ENCODE results near the gene GPR61. TPM values are rescaled to one million over a fixed set of nuclear protein-coding genes. Genes with fewer than 3 reads are reported as not detected.

The GPR61 gene, protein sequence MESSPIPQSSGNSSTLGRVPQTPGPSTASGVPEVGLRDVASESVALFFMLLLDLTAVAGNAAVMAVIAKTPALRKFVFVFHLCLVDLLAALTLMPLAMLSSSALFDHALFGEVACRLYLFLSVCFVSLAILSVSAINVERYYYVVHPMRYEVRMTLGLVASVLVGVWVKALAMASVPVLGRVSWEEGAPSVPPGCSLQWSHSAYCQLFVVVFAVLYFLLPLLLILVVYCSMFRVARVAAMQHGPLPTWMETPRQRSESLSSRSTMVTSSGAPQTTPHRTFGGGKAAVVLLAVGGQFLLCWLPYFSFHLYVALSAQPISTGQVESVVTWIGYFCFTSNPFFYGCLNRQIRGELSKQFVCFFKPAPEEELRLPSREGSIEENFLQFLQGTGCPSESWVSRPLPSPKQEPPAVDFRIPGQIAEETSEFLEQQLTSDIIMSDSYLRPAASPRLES
- not detected in 2 replicates for total RNA-seq

DNA sequence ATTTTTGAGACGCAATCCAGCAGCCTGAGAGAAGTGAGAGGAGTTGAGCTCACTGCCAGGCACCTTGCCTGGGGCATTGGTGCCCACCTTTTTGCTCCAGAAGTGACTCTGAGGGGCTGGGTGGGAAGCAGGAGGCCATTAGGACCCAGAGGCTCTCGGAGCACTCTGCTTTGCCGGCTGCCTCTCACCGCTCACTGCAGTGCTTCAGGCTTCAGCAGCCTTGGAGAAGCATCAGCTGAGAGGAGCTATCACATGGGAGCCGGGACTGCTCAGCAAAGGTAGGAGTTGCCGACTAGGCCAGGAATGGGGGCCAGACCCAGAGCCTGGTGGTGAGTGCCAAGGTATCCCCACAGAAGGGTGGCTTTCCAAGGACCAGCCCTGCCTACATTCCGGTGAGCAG, at the start of gene GPR61:
Gene GPR61, plus strand, starts transcription at position 197 of the 400 bp plus-strand sequence. CDS start 3,151 bp downstream, outside the sequence.

DNA sequence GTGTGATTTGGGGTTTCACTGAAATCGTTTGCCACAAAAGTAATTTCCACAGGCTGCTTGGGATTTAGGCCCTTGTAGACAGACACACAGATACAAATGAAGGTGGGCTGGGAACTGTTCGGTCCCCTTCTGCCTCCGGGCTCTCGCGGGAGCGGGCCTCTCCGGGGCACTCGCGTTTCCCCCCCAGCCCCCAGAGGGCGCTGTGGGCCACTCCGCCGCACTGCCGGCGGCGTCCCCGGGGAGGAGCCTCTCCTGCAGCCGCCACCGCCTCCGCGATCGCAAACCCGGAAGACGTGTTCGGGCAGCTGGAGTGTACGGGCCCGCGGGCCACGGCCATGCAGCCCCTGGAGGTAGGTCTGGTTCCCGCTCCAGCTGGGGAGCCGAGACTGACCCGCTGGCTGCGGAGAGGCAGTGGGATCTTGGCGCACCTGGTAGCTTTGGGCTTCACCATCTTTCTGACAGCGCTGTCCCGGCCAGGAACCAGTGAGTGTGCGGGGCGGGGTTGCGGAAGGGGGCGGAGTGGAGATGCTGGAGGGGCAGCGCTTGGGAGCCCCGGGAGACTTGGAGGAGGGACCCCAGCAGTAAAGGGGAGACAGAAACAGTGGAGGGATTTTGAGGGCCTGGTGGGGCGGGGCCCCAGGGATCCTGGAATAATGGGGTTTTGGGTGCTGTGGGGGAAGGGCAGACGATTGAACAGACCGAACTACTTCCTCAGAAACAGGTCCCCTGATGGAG, 45.7 kb upstream of the GPR61 start, which contains the start of gene CYB561D1:
Gene CYB561D1, plus strand, starts transcription at position 290 of the 735 bp plus-strand sequence. Its CDS starts 46 bp downstream, at position 336.

DNA sequence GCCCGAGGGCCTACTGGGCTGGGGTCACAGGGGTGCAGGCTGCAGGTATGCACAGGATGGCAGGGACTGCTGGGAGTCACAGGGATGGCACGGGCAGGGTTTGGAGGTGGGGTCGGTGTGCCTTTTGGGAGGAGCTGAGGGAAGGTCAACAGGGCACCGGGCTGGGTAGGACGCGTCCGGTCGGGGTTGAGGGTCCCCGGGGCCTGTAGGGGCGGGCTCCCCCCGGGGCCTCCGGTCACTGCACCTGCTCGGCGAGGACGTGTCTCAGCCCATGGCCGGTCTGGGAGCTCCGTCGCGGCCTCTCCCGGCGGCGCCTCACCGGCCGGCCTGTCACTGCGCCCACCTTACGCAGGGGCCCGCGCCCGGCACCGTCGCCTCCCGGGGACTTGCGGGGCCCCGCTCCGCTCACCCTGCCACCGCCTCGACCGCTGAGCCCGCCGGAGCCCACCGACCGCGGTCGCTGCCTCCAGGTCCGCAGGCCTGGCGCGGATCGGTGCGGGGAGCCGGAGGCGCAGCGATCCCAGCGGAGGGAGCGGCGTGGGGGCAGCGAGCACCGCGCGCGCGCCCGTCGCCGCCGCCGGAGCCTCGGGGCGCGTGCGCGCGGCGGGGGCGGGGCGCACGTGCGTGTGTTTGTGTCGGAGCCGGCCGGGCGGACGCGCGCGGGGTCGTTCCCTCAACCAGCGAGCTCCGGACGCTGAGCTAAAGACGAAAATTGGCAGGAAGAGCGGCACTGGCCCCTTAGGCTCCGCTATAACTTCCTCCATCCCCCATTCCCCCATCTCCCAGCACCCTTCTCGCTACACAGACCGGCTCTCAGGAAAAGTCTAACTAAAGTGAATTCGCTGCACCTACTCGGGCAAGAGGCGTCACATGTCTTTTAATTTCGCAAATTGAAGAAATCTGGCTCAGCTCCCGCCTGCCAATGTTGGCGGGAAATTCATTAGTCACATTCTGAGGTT, 30.2 kb upstream of the GPR61 start, which contains the start of gene AMIGO1:
Gene AMIGO1, minus strand, starts transcription at position 552 of the 959 bp plus-strand sequence. CDS start 815 bp downstream, outside the sequence.

DNA sequence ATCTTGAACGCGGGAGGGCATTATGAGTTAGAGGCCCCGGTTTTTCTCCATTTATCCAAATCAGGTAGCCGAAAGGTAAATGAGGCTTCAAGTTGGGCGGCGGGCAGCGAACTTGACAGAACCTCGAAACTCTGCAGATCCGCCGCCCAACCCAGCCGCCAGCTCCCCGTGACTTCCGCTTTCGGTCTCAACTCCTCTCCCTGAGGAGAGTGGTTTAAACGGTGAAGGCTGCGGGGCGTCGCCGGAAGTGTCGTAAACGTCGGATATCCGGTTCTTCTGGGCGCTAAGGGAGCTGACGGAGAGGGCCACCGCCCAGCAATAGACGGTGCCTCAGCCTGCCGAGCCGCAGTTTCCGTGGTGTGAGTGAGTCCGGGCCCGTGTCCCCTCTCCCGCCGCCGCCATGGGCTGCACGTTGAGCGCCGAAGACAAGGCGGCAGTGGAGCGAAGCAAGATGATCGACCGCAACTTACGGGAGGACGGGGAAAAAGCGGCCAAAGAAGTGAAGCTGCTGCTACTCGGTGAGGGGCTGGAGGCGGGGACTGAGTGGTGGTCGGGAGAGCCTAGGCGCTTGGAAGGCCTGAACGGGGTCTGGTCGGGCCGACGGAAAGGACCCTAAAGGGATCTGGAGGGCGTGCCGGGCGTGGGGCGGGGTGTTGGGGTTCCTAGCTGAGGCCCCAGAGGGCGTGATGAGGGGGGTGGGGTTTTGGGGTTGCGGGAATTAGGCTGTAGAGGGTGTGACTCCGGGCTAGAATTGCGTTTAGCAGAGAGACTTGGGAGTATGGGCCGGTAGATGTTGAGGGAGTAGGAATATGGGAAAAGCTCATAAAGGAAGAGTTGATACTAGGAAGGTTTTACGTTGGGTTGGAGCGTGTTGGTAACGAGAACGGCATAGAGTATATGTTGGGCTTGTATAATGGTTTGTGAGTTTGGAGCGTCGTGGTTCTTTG, 8.9 kb downstream of the GPR61 start, which contains the start of gene GNAI3:
Gene GNAI3, plus strand, starts transcription at position 295 of the 947 bp plus-strand sequence. Its CDS starts 106 bp downstream, at position 401.

Other genes with a start within 250 kb of the GPR61 start
- not detected in 2 replicates for gene MYBPHL, start 232.9 kb upstream of the GPR61 start, total RNA-seq
- 8.9 and 10.2 TPM in 2 replicates for gene SORT1, start 142.0 kb upstream of the GPR61 start, total RNA-seq
- 22.8 and 71.2 TPM in 2 replicates for gene PSMA5, start 113.4 kb upstream of the GPR61 start, total RNA-seq
- gene SYPL2, start 73.3 kb upstream of the GPR61 start, total RNA-seq, result under 0.01 and 0.32 TPM in 2 replicates
- gene ATXN7L2, start 56.0 kb upstream of the GPR61 start, total RNA-seq, result 4.7 and 6.5 TPM in 2 replicates
- gene CYB561D1, start 45.8 kb upstream of the GPR61 start, total RNA-seq, result 3.5 and 5.1 TPM in 2 replicates
- 0.78 and 2.0 TPM in 2 replicates for gene AMIGO1, start 30.1 kb upstream of the GPR61 start, total RNA-seq
- gene GNAI3, start 8.7 kb downstream of the GPR61 start, total RNA-seq, result 7.4 and 10.5 TPM in 2 replicates
- 0.32 TPM in 1 of 2 replicates, not detected in the other for gene GNAT2, start 79.7 kb downstream of the GPR61 start, total RNA-seq
- 49.8 and 108 TPM in 2 replicates for gene AMPD2, start 80.0 kb downstream of the GPR61 start, total RNA-seq
- gene GSTM4, start 116.2 kb downstream of the GPR61 start, total RNA-seq, result 22.8 and 30.3 TPM in 2 replicates
- gene GSTM2, start 128.2 kb downstream of the GPR61 start, total RNA-seq, result 23.4 and 31.6 TPM in 2 replicates
- gene GSTM1, start 147.9 kb downstream of the GPR61 start, total RNA-seq, result not detected in 2 replicates
- 4.9 and 14.5 TPM in 2 replicates for gene GSTM5, start 172.4 kb downstream of the GPR61 start, total RNA-seq
- gene GSTM3, start 201.2 kb downstream of the GPR61 start, total RNA-seq, result 70.4 and 104 TPM in 2 replicates
- not detected in 2 replicates for gene EPS8L3, start 224.1 kb downstream of the GPR61 start, total RNA-seq

All from epithelial cell of alveolus of lung (primary cell).